H9 (cell line): Measurements from ENCODE around the gene SNRNP200. TPM values are rescaled to one million over a fixed set of nuclear protein-coding genes. Genes with fewer than 3 reads are reported as not detected.

Source experiments
- DNase-seq: peaks from one replicate; pipeline ENCODE4 v3.0.0-alpha.2; 2017
- H2AFZ ChIP-seq: one replicate; pipeline ENCODE4 v1.6.1; 2013; ENCODE audit warnings: mild to moderate bottlenecking, low read length, control low read depth, moderate library complexity
- H2AK5ac ChIP-seq: 2 replicates; pipeline ENCODE4 v1.6.1; 2013; ENCODE audit warnings: low read length, control low read depth, mixed read lengths; ENCODE audit not compliant: insufficient read length
- H2BK120ac ChIP-seq: one replicate; pipeline ENCODE4 v1.6.1; 2013; ENCODE audit warnings: low read depth, mild to moderate bottlenecking, low read length, control low read depth, inconsistent platforms; ENCODE audit not compliant: poor library complexity, severe bottlenecking
- H2BK12ac ChIP-seq: 2 replicates; pipeline ENCODE4 v1.6.1; 2013; ENCODE audit warnings: low read length, control low read depth, mixed read lengths, low read depth; ENCODE audit not compliant: insufficient read length
- H2BK15ac ChIP-seq: 2 replicates; pipeline ENCODE4 v1.6.1; 2013; ENCODE audit warnings: low read depth, low read length, control low read depth
- H2BK20ac ChIP-seq: one replicate; pipeline ENCODE4 v1.6.1; 2013; ENCODE audit warnings: low read depth, mild to moderate bottlenecking, low read length, control low read depth, inconsistent platforms; ENCODE audit not compliant: poor library complexity, severe bottlenecking
- H2BK5ac ChIP-seq: 2 replicates; pipeline ENCODE4 v1.6.1; 2013; ENCODE audit warnings: low read length, control low read depth, mixed read lengths; ENCODE audit not compliant: insufficient read length
- H3K14ac ChIP-seq: 2 replicates; pipeline ENCODE4 v1.6.1; 2013; ENCODE audit warnings: low read length, control low read depth; ENCODE audit not compliant: insufficient read depth
- H3K18ac ChIP-seq: 2 replicates; pipeline ENCODE4 v1.6.1; 2013; ENCODE audit warnings: low read depth, mild to moderate bottlenecking, mixed read lengths, low read length, control low read depth; ENCODE audit not compliant: insufficient read length
- H3K23ac ChIP-seq: 2 replicates; pipeline ENCODE4 v1.6.1; 2013; ENCODE audit warnings: low read length, control low read depth, mixed read lengths, low read depth; ENCODE audit not compliant: insufficient read length
- H3K23me2 ChIP-seq: 2 replicates; pipeline ENCODE4 v1.6.1; 2013; ENCODE audit warnings: low read depth, mild to moderate bottlenecking, mixed read lengths, low read length, control low read depth; ENCODE audit not compliant: insufficient read length, poor library complexity, severe bottlenecking
- H3K27ac ChIP-seq: 2 replicates; pipeline ENCODE4 v1.5.1; 2013; ENCODE audit warnings: low read length, control low read depth, mixed read lengths, low read depth; ENCODE audit not compliant: insufficient read length
- H3K27me3 ChIP-seq: 2 replicates; pipeline ENCODE4 v1.6.1; 2013; ENCODE audit warnings: low read length, control low read depth, inconsistent platforms; ENCODE audit not compliant: insufficient read depth
- H3K4ac ChIP-seq: 2 replicates; pipeline ENCODE4 v1.6.1; 2013; ENCODE audit warnings: low read depth, mild to moderate bottlenecking, control low read depth, inconsistent platforms, low read length, moderate library complexity
- H3K4me1 ChIP-seq: 2 replicates; pipeline ENCODE4 v1.6.1; 2013; ENCODE audit warnings: low read length, control low read depth, inconsistent platforms; ENCODE audit not compliant: insufficient read depth
- H3K4me2 ChIP-seq: 2 replicates; pipeline ENCODE4 v1.6.1; 2013; ENCODE audit warnings: low read length, control low read depth, mixed read lengths; ENCODE audit not compliant: insufficient read length, insufficient read depth
- H3K56ac ChIP-seq: 2 replicates; pipeline ENCODE4 v1.6.1; 2013; ENCODE audit warnings: low read depth, mild to moderate bottlenecking, mixed read lengths, low read length, control low read depth; ENCODE audit not compliant: insufficient read length
- H3K79me1 ChIP-seq: 2 replicates; pipeline ENCODE4 v1.6.1; 2013; ENCODE audit warnings: low read depth, mild to moderate bottlenecking, moderate library complexity, low read length, control low read depth, inconsistent platforms; ENCODE audit not compliant: insufficient read depth, poor library complexity, severe bottlenecking
- H3K79me2 ChIP-seq: 2 replicates; pipeline ENCODE4 v1.6.1; 2013; ENCODE audit warnings: low read length, control low read depth, inconsistent platforms; ENCODE audit not compliant: insufficient read depth
- H3K9ac ChIP-seq: 2 replicates; pipeline ENCODE4 v1.6.1; 2013; ENCODE audit warnings: low read length, control low read depth, mixed read lengths; ENCODE audit not compliant: insufficient read length; ENCODE audit errors: extremely low read depth
- H3K9me3 ChIP-seq: one replicate; pipeline ENCODE4 v1.6.1; 2013; ENCODE audit warnings: low read depth, low read length, inconsistent platforms; ENCODE audit not compliant: control insufficient read depth
- H3T11ph ChIP-seq: one replicate; pipeline ENCODE4 v1.6.1; 2013; ENCODE audit warnings: mild to moderate bottlenecking, low read length, control low read depth, inconsistent platforms
- H4K20me1 ChIP-seq: one replicate; pipeline ENCODE4 v1.6.1; 2013; ENCODE audit not compliant: control insufficient read depth, insufficient read length, insufficient read depth
- H4K5ac ChIP-seq: 2 replicates; pipeline ENCODE4 v1.6.1; 2013; ENCODE audit warnings: low read depth, mild to moderate bottlenecking, mixed read lengths, low read length, control low read depth; ENCODE audit not compliant: insufficient read length
- H4K8ac ChIP-seq: replicated peaks from 2 replicates; pipeline ENCODE4 v1.6.1; 2013; ENCODE audit warnings: low read length, control low read depth, mixed read lengths, low read depth; ENCODE audit not compliant: insufficient read length
- H4K91ac ChIP-seq: 2 replicates; pipeline ENCODE4 v1.6.1; 2013; ENCODE audit warnings: low read depth, mild to moderate bottlenecking, moderate library complexity, mixed read lengths, low read length, control low read depth; ENCODE audit not compliant: insufficient read length
- H3K27ac Mint-ChIP-seq, 3 experiments: 2 replicates in 2 of 3; 3 replicates in 1 of 3; pipeline ENCODE4 v1.8.0; 2020 to 2021; ENCODE audit warnings: mixed read lengths in 3 of 3, mild to moderate bottlenecking in 1 of 3, moderate library complexity in 1 of 3
- H3K27me3 Mint-ChIP-seq: 2 replicates; pipeline ENCODE4 v1.8.0; 2021; ENCODE audit warnings: low read depth, mild to moderate bottlenecking, moderate library complexity, mixed read lengths
- H3K36me3 Mint-ChIP-seq, 3 experiments: 2 replicates in 2 of 3; 3 replicates in 1 of 3; pipeline ENCODE4 v1.8.0; 2020 to 2021; ENCODE audit warnings: low read depth in 3 of 3, mixed read lengths in 3 of 3; ENCODE audit not compliant: insufficient read depth in 1 of 3
- H3K4me1 Mint-ChIP-seq, 2 experiments: 2 replicates each; pipeline ENCODE4 v1.8.0; 2020; ENCODE audit warnings: mixed read lengths in 2 of 2
- H3K4me3 Mint-ChIP-seq, 2 experiments: 2 replicates in 1 of 2; 3 replicates in 1 of 2; pipeline ENCODE4 v1.8.0; 2020 to 2021; ENCODE audit warnings: mild to moderate bottlenecking in 2 of 2, mixed read lengths in 2 of 2, moderate library complexity in 1 of 2
- H3K9me3 Mint-ChIP-seq, 2 experiments: 2 replicates in 1 of 2; 3 replicates in 1 of 2; pipeline ENCODE4 v1.8.0; 2020; ENCODE audit warnings: mild to moderate bottlenecking in 2 of 2, mixed read lengths in 2 of 2, moderate library complexity in 1 of 2
- WGBS: extraction: QIAGEN DNeasy Blood & Tissue Kit; methylation state at CpG from one replicate; pipeline ENCODE4 v1.1.7; 2013; ENCODE audit warnings: missing lambda C conversion rate, low lambda C conversion rate, mixed read lengths; ENCODE audit not compliant: insufficient read length; ENCODE audit errors: extremely low coverage; 5-methylcytosine and 5-hydroxymethylcytosine counted together
- total RNA-seq: library from RNA; stranded (reverse); gene quantifications from 2 replicates; pipeline ENCODE4 v1.2.1, GENCODE V29; 2021
- TF ChIP-seq, protein P1 (sequence below): fragments of 200-600 bp; sonication (generic); conservative IDR thresholded peaks from 3 replicates; pipeline ENCODE4 v1.8.0; 2021; ENCODE audit warnings: antibody characterized with exemption, mild to moderate bottlenecking

SNRNP200 gene
- total RNA-seq, 1 experiment from 2014 or later, result 215 TPM

DNA sequence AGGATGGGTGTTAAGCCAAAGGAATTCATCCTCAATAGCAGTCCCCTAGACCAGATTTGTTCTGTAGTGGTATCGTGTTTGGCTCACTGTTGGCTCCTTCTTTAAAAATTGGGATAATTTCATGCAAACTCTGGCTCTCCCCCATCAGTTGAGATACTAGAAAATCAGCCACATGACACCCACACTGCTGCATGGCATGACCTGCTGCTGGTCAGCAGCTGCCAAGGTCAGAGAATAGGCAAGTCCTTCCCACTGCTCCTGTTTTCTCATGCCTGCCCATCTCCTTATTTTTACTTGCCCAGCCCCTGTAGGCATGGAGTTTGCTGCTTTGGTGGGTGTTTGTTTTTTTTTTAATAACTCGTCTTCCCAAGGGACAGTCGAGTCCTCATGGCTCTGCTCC, 1.0 kb upstream of the SNRNP200 start:
- H3K4me1 ChIP-seq, result peaks cover 3% of the 10 kb centered on the region; the same call in 1 of the 2 replicates
- no peaks in the 10 kb centered on the region for H3K9me3 ChIP-seq
- no peak overlapping the region for H3K23ac ChIP-seq
- Mint-ChIP-seq H3K27ac (peak overlapping the region; percentile 91 to 99 (median 99); a peak in 5 of 7 replicates), H3K4me1 (peaks cover 19 to 21% of the 10 kb centered on the region in 2 experiments), H3K27me3 (peaks cover 2% of the 10 kb centered on the region; the same call in 1 of the 2 replicates), H3K36me3 (peaks cover 30 to 34% (median 32%) of the 10 kb centered on the region in 3 experiments; a peak in 6 of 7 replicates), H3K9me3 (no peaks in the 10 kb centered on the region; a peak in 1 of 5 replicates), H3K4me3 (peak overlapping the region; percentile 97 to 99)
- H3K14ac ChIP-seq, result no peak overlapping the region
- WGBS, result no CpG with 5 or more reads among the region's 3 CpGs
- H2BK20ac ChIP-seq, result no peak overlapping the region
- H3K4ac ChIP-seq, result no peak overlapping the region
- H3K23me2 ChIP-seq, result peaks cover 9% of the 10 kb centered on the region
- peak overlapping the region; percentile 59 for H3K9ac ChIP-seq
- no peak overlapping the region for H2AFZ ChIP-seq
- no peak overlapping the region for H4K91ac ChIP-seq
- no peak overlapping the region for H2AK5ac ChIP-seq
- no peaks in the 10 kb centered on the region for H3K79me1 ChIP-seq
- H3K18ac ChIP-seq, result no peak overlapping the region
- H4K20me1 ChIP-seq, result no peaks in the 10 kb centered on the region
- H3T11ph ChIP-seq, result no peak overlapping the region
- no peak overlapping the region for H2BK5ac ChIP-seq
- no peak overlapping the region for H2BK15ac ChIP-seq
- H4K5ac ChIP-seq, result no peak overlapping the region
- H3K79me2 ChIP-seq, result peaks cover 5% of the 10 kb centered on the region; the same call in 1 of the 2 replicates
- TF ChIP-seq, protein P1, sequence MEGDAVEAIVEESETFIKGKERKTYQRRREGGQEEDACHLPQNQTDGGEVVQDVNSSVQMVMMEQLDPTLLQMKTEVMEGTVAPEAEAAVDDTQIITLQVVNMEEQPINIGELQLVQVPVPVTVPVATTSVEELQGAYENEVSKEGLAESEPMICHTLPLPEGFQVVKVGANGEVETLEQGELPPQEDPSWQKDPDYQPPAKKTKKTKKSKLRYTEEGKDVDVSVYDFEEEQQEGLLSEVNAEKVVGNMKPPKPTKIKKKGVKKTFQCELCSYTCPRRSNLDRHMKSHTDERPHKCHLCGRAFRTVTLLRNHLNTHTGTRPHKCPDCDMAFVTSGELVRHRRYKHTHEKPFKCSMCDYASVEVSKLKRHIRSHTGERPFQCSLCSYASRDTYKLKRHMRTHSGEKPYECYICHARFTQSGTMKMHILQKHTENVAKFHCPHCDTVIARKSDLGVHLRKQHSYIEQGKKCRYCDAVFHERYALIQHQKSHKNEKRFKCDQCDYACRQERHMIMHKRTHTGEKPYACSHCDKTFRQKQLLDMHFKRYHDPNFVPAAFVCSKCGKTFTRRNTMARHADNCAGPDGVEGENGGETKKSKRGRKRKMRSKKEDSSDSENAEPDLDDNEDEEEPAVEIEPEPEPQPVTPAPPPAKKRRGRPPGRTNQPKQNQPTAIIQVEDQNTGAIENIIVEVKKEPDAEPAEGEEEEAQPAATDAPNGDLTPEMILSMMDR, result no peak
- peak overlapping the region; percentile 70 for H3K4me2 ChIP-seq
- DNase-seq, result no peak
- H3K56ac ChIP-seq, result no peak overlapping the region
- no peak overlapping the region for H3K27ac ChIP-seq
- no peak overlapping the region for H2BK120ac ChIP-seq
- H4K8ac ChIP-seq, result no peak overlapping the region
- no peaks in the 10 kb centered on the region for H3K27me3 ChIP-seq
- H2BK12ac ChIP-seq, result no peak overlapping the region
